Vagina (tissue), 2 donors: ENCODE data around the gene CCSER1.

Source experiments
- POLR2AphosphoS5 ChIP-seq, 2 donors: sonication (generic); formaldehyde crosslinking; IDR thresholded peaks; one replicate each; pipeline ENCODE4 v1.9.0; 2017; ENCODE audit warnings: antibody characterized with exemption in 2 of 2, mild to moderate bottlenecking in 2 of 2, low read depth in 1 of 2; ENCODE audit not compliant: insufficient read depth in 1 of 2
- TF ChIP-seq, protein P1 (sequence below), 3 experiments: fragments of 450-650 bp in 2 of 3; fragments of 200-600 bp in 1 of 3; sonication (generic) in 1 of 3; IDR thresholded peaks; one replicate each; pipeline ENCODE4 v1.5.1; 2017 to 2019; ENCODE audit warnings: antibody characterized with exemption in 3 of 3, mild to moderate bottlenecking in 2 of 3, moderate library complexity in 2 of 3

- TF ChIP-seq, protein P1, sequence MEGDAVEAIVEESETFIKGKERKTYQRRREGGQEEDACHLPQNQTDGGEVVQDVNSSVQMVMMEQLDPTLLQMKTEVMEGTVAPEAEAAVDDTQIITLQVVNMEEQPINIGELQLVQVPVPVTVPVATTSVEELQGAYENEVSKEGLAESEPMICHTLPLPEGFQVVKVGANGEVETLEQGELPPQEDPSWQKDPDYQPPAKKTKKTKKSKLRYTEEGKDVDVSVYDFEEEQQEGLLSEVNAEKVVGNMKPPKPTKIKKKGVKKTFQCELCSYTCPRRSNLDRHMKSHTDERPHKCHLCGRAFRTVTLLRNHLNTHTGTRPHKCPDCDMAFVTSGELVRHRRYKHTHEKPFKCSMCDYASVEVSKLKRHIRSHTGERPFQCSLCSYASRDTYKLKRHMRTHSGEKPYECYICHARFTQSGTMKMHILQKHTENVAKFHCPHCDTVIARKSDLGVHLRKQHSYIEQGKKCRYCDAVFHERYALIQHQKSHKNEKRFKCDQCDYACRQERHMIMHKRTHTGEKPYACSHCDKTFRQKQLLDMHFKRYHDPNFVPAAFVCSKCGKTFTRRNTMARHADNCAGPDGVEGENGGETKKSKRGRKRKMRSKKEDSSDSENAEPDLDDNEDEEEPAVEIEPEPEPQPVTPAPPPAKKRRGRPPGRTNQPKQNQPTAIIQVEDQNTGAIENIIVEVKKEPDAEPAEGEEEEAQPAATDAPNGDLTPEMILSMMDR (IDR thresholded peaks at IDR 0.05), result no peak
- TF ChIP-seq POLR2AphosphoS5 (IDR thresholded peaks at IDR 0.05; ENCODE audit: insufficient read depth in 1 of 2, low read depth in 1 of 2), result no peak
Observed at GRCh38 chr4:90498175-90498574, 371.0 kb downstream of the CCSER1 start.
